Left colon (tissue), 2 donors: ENCODE measurements around the gene PROCA1. TPM values are rescaled to one million over a fixed set of nuclear protein-coding genes. Genes with fewer than 3 reads are reported as not detected.
"Not testable (repeated sequence)": the region's sequence is repeated elsewhere in the genome, so short reads cannot be mapped to it uniquely, and the experiment has no call there.

Experiments used
- ATAC-seq: fragments of 200-7000 bp; cut with Tn5 transposase; one replicate; pipeline ENCODE4 v1.9.1; 2020; ENCODE audit warnings: mild to moderate bottlenecking, moderate library complexity
- DNase-seq, 2 donors: peaks; one replicate each; pipeline ENCODE4 v3.0.0-alpha.2; 2020
- intact Hi-C, 2 donors: fragments of 100-400 bp; cut with DNase I in 1 of 2; cut with micrococcal nuclease in 1 of 2; formaldehyde crosslinking; loops; one replicate each; pipeline versions ENCODE4 v1.11.2 to v1.14.0; 2022; cut with DNase I, micrococcal nuclease
- total RNA-seq, 2 donors: library from RNA; stranded (reverse); fragmentation: NEBNext Ultra II Directional; extraction: Animal tissue kit (Norgen Biotek cat#: 25700); gene quantifications; one replicate each; pipeline ENCODE4 v1.2.1, GENCODE V29; 2021
- donor health status: DM: no; HTN: no; CAD: no.
- donor health status: DM: yes; HTN: yes; CAD: no.

Gene PROCA1
- total RNA-seq, 2 donors from 2014 or later, result 1.4 to 1.8 TPM

GRCh38 chr17:28745786-28746411 is 34.2 kb upstream of the PROCA1 start:
- DNase-seq (peak; percentile 48 to 57), ATAC-seq (peak; percentile 7)
- intact Hi-C loops, result no loop called here

GRCh38 chr17:28744972-28745785 is 33.5 kb upstream of the PROCA1 start:
- DNase-seq (peak; percentile 63 to 75), ATAC-seq (peak; percentile 3)
- intact Hi-C loops, result no loop called here

GRCh38 chr17:28744104-28744971 is 32.6 kb upstream of the PROCA1 start:
- intact Hi-C loops, result no loop called here
- ATAC-seq, result peak; percentile 17
- peak; percentile 68 to 80 for DNase-seq

- intact Hi-C loops, result no loop called here
Observed at GRCh38 chr17:28743243-28744103, 31.8 kb upstream of the PROCA1 start, which contains the start of gene TRAF4. Gene TRAF4, plus strand, starts transcription at chr17:28744011. Its CDS starts 102 bp downstream, at chr17:28744113.

GRCh38 chr17:28741358-28742349 is 30.0 kb upstream of the PROCA1 start:
- DNase-seq (peak; percentile 47 to 71), ATAC-seq (no peak)
- intact Hi-C loops, result no loop called here

More at GRCh38 chr17:28743243-28744103, 31.8 kb upstream of the PROCA1 start, which contains the start of gene TRAF4:
- ATAC-seq (peak; percentile 59), DNase-seq (peak; percentile 86 to 89)

GRCh38 chr17:28740406-28741357 is 29.0 kb upstream of the PROCA1 start:
- intact Hi-C loops, result no loop called here
- DNase-seq (no peak), ATAC-seq (no peak)

- DNase-seq (peak in 1 of 2 donors; percentile 42), ATAC-seq (no peak)
- intact Hi-C loops, result no loop called here
Observed at GRCh38 chr17:28738680-28739384, 27.1 kb upstream of the PROCA1 start.

GRCh38 chr17:28737770-28738679 is 26.3 kb upstream of the PROCA1 start:
- ATAC-seq (peak; percentile 85), DNase-seq (peak; percentile 71 to 72)
- intact Hi-C loops, result no loop called here

GRCh38 chr17:28737316-28737715 is 25.6 kb upstream of the PROCA1 start:
- intact Hi-C loops, result no loop called here
- DNase-seq, result no peak
- no peak for ATAC-seq

- DNase-seq, ATAC-seq, intact Hi-C loops: not testable (repeated sequence)
Observed at GRCh38 chr17:28735913-28736769, 24.5 kb upstream of the PROCA1 start.

- DNase-seq (no peak), ATAC-seq (no peak)
- intact Hi-C loops, result no loop called here
Observed at GRCh38 chr17:28735242-28735722, 23.6 kb upstream of the PROCA1 start.

- ATAC-seq, result no peak
- no peak for DNase-seq
- intact Hi-C loops, result no loop called here
Observed at GRCh38 chr17:28734712-28735241, 23.1 kb upstream of the PROCA1 start.

GRCh38 chr17:28733346-28733745 is 21.7 kb upstream of the PROCA1 start:
- intact Hi-C loops, result no loop called here
- no peak for DNase-seq
- no peak for ATAC-seq
